Activated T-helper 1 cell treated with Interleukin-2 at 50 U/mL for 16 hours (primary cell): ENCODE results near the gene TRABD2B.
A peak's percentile ranks its signal among the peaks of the same experiment; 100 is the strongest.

Source experiments
- DNase-seq: peaks from one replicate; pipeline ENCODE4 v3.0.0-alpha.2; 2020; ENCODE audit warnings: low read depth

TRABD2B gene

DNA sequence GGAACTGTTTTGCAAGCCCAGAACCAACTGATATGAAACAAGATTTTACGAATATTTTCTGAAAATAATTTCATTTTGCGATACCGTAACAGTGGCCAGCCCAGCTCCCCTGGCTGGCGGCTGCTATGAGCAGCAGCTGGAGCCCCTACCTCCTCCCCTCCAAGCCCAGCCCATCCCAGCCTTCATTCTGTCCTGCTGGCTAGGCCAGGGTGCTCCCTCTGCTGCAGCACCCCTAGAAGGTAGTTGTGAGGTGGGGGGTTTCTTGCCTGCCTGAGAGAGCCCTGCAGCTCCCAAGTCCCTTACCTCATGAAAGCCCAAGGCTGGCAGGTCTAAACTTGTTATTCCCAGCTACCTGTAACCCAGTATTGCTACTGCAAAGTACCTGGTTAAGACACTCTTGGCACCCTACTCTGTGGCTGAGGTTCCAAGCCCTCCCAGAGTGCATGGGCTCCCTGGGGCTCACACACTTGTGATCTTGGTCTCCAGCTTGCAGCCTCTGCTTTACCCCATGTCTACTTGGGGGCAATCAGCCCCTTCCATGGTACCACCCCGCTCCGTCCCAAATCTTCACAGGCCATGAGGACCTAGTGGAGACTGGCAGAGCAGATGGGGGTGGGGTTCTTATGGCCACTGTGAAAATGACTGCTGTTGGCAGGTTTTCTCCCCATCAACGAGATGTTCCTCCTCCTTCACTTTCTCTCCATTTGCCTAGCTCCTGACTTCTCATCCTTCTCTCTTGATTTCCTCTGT, 239.8 kb downstream of the TRABD2B start:
- DNase-seq, result no peak

DNA sequence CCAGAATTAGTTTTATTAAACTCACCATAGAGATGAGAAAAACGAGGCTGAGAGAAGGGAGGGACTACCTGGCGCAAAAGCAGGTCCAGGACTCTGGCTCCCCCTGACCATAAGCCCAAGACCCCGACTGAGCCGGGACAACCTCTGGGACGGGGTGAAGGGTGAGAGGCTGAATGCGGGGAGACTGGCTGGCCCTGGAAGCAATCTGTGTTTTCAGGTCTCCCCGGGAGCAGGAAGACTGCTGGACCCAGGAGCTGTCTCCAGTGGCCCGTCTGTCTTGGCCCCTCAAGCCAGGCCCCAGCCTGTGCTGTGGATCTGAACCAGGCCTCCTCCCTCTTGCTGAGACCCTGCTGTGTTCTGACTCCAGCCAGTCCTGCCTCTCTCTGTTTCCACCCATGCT, 240.8 kb downstream of the TRABD2B start:
- no peak for DNase-seq

DNA sequence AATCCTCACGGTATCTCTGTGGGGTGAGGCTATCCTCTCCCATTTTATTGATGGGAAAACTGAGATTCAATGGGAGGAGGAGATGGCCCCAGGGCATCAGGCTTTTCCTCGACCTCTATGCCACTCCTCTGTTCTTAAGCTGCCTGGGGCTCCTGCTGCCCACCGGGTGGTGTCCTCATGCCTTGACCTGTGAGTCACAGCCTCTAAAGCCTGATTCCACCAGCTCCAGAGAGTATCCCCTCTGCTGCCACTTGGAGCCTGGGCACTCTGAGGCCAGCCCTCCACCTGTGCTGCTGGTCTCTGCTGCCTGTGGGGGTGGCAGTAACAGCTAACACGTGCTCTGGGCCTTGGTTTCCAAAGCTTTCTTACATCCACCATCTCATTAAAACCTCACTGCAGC, 241.2 kb downstream of the TRABD2B start:
- DNase-seq, result no peak

DNA sequence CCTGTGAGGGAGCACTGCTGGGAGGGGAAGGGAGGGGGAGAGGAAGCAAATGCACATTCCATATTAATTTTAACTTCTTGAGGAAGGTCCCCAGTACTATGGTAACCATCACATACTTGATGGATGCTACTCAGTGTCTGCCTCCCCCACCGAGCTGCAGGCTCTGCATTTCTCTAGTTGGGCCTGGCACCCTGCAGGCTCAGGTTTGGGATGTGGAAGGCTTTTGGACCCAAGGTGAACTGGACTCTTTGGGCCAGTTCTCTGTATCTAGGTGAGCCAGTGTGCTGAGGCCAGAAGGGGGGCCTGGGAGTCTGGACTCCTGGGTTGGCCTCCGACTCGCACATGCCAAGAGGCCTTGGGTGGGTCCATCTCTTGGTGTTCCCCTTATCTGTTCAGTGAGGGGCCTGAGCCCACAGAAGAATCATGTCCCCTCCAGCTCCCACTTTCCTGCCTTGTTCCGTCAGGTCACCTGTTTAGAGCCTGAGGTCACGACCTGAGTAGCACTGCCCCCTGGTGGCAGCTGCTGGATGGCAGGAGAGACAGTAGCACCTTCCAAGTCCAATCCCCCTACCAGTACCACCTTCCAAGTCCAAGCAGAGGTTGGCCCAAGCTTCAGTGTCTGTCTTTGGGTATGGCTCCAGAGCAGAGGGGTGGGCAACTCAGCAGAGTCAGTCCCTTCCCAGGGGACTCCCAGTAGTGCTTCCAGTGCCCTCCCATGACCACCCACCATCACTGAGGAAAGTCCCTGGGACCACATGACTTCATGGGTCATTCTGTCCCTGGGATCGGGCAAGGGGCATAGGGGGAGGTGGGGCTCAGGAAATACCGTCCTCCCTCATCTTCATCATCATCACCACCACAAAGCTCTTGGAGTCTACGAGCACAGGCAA, 241.8 kb downstream of the TRABD2B start:
- DNase-seq, result peak; percentile 9

DNA sequence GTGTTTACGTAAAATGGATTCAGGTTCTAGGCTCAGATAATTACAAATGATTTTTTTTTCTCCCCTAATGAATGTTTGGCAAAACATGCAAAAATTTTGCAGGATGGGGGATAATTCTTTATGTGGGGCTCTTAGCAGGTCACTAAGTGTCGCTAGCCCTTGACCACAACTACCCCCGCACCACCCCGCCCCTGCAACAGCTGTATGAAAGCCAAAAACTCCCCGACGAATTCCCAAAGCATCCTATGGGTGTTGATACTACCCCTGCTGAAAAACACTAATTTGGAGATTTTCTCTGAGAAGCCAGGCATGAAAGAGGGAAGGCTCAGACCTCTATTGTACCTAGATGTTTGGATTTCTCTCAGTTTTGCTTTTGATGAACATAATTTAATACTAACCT, 243.0 kb downstream of the TRABD2B start:
- no peak for DNase-seq

DNA sequence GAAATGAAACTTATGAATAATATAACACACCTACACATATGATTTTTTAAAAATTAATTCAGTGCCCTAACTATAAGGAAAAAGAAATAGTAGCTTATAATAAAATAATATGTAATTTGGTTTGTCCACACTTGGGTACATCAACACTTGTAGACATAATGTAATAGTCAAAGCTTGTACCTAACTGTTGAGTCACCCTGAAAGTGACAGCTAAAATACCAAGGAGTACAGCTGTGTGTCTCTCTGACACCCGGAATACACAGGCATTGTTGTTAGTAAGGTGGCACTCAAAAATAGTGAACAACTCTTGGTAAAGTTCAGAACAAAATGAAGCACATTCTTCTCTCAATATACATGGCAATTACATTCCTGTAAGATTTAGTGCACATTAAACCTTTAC, 243.4 kb downstream of the TRABD2B start:
- DNase-seq, result no peak

DNA sequence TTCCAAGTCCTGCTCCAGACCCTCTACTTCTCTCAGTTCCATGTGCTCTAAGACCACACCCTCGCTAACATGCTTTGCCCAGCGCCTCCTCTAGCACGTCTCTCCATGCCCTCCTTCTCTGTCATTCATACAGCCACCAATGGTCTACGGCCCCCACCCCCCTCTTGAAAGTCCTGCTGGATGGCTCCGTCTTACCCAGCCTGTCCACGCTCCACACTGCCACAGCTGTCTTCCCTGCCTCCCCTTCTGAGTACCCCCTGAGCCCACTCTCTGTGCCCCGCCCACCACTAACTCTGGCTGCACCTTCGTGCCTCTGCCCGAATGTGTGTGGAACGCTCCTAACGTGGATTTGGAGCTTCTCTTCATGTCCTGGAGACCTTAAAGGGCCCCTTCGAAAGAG, 244.6 kb downstream of the TRABD2B start:
- no peak for DNase-seq

DNA sequence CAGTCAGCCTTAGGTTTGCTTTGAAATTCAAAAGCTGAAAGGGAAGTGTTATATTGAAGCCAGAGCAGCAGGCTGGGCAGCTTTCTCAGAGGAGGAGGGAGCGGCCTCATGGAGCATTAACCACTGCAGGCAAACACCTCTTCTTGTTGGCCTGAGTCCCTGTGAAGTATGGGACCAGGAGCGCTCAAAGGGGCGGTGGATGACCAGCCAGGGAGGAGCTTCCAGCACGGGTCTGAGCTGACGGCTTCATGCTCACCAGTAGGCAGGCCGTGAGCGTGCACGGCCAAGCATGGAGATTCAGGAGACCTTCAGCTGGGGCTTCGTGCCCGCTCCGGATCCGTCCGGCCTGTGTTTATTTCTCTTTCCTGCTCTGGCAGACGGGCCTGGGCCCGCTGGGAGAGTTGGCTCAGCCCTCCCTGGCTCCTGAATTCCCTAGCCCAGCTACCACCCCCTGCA, 245.2 kb downstream of the TRABD2B start:
- no peak for DNase-seq

DNA sequence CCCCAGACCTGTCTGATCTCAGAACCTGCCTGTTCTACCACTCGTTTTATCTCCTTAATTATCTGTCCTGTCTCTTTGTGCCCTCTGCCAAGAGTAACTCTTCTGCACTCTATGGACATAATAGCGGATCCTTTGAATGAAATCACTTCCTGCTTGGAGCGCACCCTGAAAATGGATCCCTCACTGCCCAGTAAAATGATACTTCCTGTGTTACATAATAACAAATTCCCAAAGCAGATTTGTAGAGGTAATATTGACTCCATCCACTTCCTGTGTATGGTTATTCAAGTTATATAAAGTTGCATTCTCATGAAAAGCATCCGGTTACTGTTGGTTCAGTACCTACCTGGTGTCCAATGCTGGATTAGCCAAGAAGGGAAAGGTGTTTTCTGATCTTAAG, 246.0 kb downstream of the TRABD2B start:
- DNase-seq, result no peak

DNA sequence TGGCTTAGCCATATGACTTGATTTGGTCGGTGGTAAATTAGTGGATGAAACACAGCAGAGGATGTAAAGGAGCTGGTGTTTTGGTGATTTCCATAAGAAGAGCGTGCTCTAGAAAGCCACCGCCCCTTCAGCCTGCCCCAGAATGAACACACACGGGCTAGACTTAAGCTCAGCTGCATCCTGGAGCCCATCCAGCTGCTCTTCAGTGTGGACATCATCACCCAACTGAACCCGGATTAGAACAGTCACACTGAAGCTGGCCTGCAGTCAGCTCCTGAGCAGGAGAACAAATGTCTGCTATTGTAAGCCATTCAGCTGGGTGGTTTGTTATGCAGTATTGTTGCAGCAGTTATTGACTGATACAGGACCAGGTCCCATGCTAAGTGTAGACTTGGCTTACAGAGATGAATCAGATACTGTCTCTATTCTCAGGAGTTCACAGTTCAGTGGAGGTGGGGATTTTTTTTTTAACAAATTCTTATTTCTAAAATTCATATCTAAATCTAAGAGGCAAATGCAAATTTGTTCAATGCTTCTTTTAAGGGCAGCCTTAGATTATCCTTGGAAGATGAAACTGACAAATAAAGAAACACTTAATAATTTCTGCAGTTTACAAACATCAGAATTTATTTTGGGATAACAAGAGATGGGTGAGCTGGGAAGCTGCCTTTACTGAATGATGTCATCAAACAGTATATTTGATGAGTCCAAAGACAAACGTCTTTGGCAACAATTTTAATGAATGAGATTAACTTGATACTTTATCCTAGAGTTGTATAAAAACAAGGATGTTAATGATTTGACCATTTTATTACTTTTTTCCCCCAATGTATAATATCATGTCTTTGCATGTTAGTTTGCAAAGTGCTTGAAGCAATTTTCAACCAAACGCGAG, 251.2 kb downstream of the TRABD2B start:
- no peak for DNase-seq

DNA sequence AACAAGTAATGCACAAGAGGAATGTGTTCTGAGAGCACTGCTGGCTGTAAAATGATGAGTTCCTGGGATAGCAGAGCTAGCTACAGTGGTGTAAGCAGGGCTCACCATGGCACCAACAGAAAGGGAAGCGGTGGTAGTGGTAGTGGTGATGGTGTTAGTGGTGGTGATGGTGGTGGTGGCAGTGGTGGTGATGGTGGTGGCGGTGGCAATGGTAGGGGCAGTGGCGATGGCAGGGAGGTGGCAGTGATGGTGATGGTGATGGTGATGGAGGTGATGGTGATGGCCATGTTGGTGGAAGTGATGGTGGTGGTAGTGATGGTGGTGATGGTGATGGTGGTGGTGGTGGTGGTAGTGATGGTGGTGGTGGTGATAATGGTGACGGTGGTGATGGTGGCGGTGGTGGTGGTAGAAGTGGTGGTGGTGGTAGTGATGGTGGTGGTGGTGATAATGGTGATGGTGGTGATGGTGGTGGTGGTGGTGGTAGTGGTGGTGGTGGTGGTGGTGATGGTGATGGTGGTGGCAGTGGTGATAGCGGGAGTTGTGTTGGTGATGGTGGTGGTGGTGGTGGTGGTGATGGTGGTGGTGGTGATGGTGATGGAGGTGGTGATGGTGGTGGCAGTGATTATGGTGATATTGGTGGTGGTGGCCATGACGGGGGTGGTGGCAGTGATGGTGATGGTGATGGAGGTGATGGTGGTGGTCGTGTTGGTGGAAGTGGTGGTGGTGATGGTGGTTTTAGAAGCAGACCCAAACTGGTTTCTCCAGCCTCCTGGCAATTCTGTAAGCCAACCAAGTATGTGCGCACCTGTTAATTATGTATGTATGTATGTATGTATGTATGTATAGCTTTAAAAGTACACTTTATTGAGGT, 254.1 kb downstream of the TRABD2B start:
- DNase-seq, result no peak

DNA sequence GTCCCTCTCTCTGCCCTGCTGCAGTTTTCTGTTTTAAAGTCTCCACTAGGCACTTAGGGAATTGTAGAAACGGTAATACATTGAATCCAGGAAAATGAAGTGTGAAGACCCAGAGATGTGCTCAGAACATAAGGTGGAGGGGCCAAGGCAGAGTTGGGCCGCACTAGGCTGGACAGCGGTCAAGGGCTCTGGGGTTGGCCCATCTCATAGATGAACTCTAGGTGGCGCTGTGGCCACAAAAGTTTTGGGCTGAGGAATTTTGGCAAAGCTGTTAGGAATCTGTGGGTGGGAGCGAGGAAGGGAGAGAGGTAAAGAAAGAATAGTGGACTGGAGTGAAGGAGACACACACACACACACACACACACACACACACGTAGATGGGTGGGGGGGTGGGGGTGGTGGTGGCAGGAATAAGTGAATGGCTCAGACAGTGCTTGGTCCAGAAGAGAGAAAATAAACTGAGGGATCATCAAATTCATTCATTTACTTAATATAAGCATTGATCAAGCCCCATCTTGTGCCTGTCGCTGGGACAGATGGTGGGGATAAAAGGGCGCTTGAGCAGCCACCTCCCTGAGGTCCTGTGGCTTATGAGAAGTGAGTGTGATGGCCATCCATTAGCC, 258.5 kb downstream of the TRABD2B start:
- no peak for DNase-seq

DNA sequence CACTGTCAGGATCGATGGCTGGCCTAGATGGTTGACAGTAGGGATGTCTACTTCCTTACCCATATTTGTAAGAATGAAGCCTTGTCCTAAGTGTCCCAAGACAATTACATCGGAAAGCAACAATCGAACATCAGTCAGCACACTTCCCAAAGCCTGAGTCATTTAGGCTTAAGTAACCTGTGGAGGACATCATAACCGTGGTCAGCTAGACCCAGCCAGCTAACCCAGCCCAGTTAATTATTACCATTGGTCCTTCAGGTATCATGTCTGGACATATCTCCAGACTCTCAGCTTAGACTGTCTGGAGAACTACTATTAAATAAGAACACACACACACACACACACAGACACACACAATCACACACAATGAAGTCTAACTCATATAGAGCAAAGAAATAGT, 264.7 kb downstream of the TRABD2B start:
- no peak for DNase-seq

DNA sequence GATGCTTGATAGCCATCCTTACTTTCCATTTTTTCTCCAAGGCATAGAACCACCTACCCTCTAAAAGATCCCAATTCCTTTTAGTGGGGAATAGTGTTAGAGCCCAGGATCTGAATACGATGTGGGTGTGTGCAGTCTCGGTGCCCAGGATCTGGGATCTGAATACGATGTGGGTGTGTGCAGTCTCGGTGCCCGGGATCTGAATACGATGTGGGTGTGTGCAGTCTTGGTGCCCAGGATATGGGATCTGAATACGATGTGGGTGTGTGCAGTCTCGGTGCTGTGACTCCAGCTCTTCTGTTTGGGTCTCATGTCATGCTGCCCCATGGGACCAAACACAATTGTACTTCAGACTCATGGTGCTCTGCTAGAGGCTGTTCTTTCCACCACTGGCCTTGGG, 265.5 kb downstream of the TRABD2B start:
- DNase-seq, result no peak

DNA sequence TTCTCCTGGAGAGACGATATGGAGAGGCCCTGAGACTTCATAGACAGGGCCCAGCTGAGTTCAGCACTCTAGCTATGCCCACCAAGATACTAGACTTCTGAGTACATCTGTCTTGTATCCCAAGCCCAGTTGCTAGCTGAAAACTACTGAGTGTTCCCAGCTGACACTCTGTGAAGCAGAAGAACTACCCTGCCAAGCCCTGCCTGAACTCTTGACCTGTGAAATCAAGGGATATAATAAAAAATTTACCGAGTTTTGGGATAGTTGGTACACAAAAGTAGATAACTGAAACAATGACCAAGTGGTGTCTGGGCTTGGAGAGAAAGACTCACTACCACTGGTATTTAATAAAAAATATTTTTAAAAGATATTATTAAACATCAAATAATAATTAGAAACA, 267.5 kb downstream of the TRABD2B start:
- no peak for DNase-seq

DNA sequence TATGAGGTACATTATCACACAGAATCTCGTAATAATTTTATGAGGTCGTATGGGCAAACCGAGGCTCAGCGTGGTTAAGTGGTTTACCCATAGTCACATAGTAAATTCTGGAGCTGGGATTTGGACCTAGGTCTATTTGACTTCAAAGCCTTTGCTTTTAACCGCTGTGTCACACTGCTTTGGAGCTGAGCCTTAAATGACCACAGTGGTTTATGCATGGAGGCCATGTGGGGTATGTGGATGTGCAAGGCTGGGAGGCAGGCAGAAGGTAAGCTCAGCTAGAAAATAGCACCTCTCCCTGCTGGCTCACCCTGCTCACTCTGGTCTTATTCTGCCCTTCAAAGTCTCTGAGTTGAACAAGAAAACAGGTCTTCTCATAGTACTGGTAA, 269.5 kb downstream of the TRABD2B start:
- DNase-seq, result no peak

DNA sequence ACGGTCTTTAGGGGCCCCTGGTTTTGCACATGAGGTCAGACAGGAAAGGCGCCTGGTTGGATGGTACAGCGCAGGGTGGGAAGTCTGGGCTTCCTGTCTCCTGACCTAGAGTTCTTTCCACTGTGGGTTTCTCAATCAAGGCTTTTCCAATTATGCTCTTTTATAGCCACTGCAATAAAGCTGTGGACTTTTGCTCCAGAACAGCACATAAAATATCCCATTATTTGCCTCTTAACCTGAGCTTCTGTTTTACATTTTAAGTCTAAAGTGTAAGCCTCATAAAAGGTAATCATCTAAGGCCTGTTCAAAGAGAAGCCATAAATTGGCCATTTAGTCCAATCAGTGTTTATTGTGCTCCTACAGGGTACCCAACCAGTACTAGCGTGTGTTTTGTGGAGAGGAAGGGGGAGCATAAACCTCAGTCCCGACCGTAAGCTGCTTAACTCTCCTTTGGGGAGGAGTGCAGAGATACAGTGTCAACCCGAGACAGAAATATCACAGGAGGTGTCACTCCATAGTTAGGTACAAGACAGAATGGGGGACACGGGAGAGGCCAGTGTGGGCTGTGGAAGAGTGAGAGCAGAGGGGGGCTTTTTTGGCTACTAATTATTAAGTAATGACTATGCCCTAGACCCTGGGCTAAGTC, 270.0 kb downstream of the TRABD2B start:
- DNase-seq, result no peak

DNA sequence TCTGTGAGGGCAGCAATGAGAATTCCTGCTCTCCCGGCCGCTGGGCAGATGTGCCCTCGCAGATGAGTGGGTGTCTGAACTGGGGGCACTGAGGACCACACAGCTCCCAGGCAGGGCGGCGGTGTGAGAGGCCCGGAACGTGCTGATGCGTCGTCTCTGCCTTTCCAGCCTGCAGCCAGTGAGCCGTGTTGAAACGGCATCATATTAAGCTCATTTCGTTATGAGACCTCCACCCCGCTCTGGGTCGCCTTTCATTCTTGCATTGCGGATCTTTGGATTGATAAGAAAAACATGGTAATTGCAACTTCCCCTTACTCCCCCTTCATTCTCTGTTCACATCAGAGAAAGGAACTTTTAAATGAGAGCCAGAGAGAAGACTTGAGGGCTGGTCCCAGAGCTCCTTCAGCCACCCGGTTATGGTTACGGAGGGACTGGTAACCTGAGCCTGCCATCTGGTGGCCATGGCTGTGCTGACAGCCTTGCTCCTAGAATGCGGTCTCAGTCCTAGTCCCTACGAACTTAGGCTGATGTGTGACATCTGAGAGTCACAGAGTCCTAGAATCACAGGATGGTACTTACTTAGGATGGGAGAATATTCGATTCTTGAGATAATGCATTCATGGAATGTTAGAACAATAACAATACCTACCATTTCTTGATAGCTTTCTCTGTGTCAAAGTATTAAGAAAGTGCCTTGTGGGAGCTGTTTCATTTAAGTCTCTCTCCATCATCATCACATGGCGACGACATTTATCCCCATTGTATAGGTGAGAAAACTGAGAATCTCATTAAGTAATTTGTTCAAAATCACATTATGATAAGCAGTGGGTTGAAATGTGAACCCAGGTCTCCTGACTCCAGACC, 271.0 kb downstream of the TRABD2B start:
- peak; percentile 24 for DNase-seq

DNA sequence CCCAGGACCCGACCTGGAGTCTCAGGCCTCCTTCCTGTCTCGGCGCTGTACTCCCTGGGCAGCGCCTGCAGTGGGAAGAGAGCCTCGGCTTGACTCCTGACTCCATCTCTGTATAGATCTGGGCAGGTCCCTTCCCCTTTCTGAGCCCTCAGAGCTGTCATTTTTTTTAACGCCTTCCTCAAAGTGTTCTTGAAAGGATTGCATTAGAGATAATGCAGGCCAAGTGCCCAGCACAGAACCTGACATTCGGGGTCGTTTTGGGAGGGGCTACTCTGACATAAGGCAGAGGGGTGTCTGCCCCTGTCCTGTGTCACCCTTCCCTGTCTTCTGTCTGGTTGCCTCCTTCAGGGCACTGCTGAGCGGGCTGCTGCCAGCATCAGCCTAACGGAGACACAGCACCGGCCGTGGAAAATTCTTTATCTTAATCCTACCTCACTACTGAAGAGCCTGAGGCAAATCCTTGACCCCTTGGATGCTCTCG, 271.6 kb downstream of the TRABD2B start:
- DNase-seq, result no peak
